Inflammatory macrophage treated with lipopolysaccharide for 4 hours (primary cell): ENCODE measurements around the gene IQCC.

Experiments used
- DNase-seq: peaks from one replicate; pipeline ENCODE4 v3.0.0-alpha.2; 2020

Gene IQCC

DNA sequence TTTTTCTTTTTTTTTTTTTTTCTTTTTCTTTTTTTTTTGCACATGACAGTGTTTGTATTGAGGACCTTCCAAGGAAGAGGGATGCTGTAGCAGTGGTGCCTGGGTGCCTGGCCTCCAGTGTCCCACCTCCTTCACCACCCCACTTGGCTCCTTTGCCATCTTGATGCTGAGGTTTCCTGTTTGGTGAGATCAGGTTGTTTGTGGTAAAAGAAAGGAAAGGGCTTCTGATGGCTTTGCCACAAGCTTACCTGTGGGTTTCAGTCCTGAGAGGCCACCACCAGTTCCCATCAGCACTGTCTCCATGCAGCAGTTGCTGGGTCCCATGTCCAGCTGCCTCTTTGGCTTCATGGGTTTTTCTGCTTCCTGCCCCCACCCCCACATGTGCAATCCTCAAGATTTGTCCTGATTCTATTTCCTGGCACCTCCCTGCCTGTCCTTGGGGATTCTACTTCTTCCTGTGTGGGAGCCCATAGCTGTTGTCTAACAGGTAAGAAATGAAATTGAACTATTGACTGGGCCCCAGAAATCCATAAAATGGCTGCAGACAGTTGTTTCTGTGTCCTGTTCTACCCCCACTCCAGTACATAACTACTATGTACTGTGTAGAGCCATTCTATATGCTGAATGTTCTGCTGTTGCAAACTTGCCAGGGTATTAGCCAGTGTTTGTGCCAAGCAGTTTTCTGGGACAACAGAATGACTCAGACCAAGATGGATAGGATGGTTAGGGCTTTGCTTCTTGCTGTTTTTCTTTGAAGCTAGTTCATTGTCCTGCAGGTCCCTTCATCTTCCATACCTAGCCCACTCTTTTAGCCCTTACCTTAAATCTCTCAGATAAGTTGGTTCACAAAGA, 9.3 kb upstream of the IQCC start:
- DNase-seq, result no peak

DNA sequence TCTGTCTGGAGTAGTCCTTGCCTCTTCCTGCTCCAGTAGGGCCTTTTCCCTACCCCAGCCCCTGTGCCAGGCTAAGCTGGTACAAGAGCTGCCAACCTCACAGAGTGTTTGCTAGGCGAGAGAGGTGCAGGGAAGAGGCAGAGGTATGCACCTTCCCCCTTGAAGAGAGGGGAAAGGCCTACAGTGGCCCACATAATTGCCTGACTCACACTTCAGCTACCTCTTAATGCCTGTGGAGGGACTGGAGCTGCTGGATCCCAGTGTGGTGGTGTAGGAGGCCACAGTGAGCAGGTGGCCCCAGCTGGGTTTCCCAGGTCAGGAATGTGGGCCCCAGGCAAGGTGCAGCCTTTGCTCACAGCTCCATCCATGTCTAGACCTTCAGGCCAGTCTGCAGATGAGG, 8.4 kb upstream of the IQCC start:
- no peak for DNase-seq

DNA sequence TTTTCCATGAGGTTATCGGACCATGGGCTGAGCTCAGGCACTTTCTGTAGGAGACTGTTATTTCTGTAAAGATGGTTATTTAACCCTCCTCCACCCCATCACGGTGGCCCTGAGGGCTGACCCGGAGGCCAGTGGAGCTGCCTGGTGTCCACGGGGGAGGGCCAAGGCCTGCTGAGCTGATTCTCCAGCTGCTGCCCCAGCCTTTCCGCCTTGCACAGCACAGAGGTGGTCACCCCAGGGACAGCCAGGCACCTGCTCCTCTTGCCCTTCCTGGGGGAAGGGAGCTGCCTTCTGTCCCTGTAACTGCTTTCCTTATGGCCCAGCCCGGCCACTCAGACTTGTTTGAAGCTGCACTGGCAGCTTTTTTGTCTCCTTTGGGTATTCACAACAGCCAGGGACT, 7.6 kb upstream of the IQCC start:
- no peak for DNase-seq

DNA sequence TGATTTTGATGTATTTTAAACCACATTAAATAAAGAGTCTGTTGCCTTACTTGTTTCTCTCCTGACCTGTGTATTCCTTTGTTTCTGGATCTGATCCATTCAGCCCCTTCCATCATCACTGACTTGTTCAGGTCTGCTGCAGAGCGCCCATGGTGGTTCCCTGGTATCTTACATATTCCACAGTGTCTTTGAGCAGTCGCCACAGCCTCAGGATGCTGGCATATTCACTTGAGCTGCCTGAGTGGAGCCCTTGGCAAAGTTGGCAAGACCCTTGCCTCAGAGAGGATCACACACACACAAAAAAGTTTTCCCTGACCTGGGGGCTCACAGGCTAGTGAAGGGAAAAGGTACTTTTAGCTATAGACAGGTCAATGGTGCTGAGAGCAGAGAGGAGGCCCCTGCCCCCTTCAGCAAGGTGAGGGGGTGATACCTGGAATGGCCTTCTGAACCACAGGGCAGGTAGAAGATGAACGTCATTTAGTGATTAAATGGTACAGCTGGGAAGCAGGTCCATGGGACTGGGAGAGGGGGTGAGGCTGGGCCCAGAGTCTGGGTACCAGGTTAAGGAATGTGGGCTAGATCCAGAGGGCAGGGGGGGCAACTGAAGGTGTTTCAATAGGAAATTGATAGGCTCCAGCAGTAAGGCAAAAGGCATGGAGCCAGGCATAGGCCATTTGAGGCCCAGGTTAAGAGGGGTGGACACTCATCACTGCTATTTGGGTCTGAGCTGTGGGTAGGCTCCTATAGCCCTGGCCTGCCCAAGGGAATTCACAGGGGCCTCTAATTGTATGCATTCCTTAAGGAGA, 7.0 kb upstream of the IQCC start:
- DNase-seq, result no peak

- no peak for DNase-seq
Measured at GRCh38 chr1:32199043-32199716, 6.3 kb upstream of the IQCC start.

DNA sequence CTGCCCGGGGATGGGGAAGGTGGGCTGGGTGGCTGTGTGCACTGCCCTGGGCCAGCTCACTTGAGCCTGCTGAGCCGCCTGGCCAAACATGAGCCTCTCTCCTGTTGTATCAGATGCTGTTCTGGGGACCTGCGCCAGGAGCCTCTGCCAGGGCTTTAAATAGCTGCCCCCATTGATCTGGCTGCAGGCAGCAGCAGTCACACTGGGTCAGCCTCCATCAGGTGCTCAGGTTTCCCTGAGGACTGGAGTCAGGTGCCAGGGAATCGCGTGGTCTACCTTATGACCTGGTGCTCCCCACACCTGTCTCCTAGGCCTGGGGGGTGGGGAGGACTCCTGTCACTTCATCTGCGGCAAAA, 5.8 kb upstream of the IQCC start:
- no peak for DNase-seq

GRCh38 chr1:32200226-32201010, 5.1 kb upstream of the IQCC start, which contains the start of gene CCDC28B:
Gene CCDC28B (plus strand): TSS chr1:32200595. CDS start chr1:32201936, 1,341 bp downstream.
- peak; percentile 30 for DNase-seq

DNA sequence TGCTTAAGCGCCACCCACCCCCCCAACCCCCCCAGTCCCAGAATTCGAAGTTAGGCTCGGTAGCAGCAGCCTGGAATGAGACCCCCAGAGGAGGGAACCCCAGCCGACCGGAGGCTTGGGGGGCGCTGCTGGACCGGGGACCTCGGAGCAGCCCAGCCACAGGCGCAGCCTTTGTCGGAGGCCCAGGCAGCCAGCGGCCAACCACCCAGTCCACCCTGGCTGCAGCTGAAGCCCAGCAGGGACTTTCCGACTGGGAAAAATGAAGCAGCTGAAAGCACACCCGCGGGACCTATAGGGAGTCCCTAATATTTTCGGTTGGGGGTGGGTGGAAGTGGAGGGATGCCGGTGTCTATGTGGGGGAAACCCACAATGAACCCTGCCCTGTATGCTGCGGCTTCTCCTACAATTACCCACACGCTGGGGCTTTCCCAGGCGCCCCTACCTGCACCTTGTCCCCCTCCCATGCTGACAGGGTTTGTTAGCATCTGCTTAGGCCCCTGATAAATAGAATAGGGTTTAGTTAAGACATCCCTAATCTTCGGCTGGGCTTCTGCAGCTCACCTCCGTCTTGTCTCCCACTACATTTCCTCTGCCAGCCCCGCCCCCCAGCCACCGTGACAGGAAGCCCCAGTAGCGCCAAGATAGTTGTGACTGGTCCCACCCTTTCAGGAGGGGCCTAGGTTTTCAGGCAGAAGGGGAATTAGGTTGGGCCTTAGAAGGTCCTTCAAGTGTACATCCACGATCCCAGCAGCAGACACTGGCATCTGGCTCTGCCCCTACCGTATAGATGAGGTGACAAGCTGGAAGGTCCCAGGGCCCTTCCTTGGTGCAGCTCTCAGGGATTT, 4.2 kb upstream of the IQCC start:
- DNase-seq, result no peak

- no peak for DNase-seq
Measured at GRCh38 chr1:32204943-32205361, 519 bp upstream of the IQCC start.

- DNase-seq, result no peak
Measured at GRCh38 chr1:32208469-32208868, 3.0 kb downstream of the IQCC start.

DNA sequence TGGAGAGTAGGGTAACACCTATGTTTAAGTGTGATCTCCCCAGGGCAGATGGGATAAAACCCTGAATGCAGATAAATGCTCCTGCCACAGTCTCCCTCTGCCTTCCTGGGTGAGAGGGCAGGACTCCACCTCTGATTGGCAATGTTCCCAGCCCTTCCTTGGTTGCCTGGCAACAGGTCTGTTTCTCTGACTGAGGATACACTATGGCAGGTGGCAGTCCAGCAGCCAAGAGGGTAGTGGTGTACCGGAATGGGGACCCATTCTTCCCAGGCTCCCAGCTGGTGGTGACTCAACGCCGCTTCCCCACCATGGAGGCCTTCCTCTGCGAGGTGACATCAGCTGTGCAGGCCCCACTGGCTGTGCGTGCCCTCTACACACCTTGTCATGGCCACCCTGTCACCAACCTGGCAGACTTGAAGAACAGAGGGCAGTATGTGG, 3.4 kb downstream of the IQCC start, which contains the start of gene DCDC2B:
Gene DCDC2B (plus strand): TSS at position 199 of the 438 bp plus-strand sequence. CDS start 5 bp downstream, at position 204.
- DNase-seq, result no peak

DNA sequence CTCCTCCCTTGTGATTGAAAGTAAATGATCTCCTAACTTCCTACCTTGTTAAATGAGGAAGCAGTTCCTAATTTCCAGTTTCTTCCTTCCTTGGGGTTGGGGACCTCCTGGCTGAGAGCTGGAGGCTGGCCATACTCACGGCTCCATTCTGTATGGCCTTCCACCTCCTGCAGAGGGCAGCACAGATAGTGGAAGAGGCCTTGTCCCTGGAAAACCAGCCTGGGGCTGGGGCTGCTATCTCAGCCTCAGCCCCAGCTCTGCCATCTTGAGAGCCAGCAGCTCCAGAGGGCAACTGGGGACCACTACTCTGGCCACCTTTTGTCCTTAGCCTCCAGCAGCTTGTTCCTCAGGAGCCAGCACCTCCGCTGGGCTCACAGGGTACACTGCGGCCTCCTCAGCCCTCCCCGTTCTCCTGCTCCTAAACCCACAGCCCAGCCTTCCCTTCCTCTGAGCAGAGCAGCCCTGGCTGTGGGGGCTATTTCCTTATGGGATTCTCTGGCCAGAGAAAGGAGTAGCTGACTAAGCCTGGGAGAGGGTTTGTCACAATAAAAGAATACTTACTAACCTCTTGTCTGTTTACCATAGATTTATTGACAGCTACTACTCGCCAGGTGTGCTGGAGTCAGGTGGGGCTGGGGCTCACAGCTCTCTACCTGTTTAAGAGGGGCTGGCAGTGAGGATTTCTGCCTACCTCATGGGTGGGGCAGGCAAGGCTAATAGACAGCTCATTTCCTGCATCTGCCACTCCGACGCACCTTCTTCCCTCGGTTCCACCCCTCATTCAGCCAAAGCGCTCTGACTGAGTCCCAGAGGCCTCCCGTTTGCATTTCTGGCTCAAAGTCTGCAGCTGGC, 10.4 kb downstream of the IQCC start:
- DNase-seq, result peak; percentile 67

GRCh38 chr1:32216566-32216965, 11.1 kb downstream of the IQCC start:
- DNase-seq, result peak; percentile 24

DNA sequence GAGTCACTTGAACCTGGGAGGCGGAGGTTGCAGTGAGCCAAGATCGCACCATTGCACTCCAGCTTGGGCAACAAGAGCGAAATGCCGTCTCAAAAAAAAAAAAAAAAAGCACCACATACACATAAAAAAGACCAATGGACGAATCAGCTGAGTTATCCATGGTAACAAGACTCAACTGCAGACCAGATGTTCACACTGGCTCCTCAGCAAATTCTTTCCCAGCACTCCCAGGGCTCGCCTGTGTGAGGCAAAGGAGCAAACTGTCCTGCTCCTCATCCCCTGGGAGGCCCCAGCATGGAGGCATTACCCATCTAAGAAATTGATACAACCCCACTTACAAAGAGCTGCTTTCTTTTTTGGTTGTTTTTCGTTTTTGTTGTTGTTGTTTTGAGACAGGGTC, 13.6 kb downstream of the IQCC start:
- no peak for DNase-seq

DNA sequence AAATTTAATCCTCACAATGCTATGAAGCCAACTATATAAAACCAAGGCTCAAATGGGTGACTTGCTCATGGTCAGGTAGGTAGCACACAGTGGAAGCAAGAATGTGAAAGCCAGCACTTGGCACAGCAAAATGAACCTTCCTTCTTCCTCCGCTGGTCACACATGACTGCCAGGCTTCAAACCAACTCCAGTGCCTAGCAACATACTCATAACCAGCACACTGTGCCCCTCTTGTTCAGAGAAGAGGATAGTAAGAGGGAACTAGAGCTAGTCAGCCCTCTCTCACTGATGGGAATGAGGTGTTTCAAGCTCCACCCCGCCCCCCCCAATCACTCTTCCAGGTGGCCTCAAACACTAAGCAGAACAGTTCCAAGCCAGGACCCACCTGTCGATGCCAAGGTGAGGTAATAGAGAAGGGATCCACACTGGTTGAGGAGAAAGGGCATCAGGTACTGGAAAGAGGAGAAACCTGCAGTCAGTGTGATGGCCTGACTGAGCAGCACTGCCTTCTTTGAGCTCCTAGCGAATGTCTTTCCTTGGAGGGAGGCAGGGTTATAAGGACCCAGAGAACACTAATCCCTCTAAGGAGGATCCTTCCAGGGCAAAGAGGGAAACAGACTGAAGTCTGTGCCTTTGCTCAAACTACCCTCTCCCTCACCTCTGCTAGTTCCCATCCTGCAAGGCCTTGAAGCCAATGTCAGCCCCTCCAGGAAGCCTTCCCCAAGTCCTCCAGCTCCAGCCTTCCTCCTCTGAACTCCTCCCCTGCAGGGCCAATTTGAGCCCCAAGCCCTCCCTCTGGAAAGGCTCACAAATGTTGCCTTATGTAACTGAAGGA, 15.5 kb downstream of the IQCC start:
- DNase-seq, result no peak

DNA sequence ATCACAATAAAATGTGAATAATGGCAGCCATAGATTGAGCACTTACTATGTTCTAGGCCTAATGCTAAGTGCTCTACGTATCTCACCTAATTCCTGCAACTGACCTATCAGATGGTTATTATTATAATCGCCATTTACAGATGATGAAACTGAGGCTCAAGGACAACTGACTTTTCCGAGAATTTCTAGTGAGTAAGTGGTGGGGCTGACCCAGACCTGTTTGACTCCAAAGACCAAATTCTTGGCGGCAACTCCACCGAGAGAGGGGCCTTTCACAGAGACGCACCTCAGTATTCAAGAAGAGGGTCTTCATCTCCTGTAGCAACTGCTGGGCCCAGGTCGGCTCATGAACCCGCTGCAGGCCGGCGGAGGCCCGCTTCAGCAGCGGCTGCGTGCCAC, 16.1 kb downstream of the IQCC start:
- DNase-seq, result no peak

DNA sequence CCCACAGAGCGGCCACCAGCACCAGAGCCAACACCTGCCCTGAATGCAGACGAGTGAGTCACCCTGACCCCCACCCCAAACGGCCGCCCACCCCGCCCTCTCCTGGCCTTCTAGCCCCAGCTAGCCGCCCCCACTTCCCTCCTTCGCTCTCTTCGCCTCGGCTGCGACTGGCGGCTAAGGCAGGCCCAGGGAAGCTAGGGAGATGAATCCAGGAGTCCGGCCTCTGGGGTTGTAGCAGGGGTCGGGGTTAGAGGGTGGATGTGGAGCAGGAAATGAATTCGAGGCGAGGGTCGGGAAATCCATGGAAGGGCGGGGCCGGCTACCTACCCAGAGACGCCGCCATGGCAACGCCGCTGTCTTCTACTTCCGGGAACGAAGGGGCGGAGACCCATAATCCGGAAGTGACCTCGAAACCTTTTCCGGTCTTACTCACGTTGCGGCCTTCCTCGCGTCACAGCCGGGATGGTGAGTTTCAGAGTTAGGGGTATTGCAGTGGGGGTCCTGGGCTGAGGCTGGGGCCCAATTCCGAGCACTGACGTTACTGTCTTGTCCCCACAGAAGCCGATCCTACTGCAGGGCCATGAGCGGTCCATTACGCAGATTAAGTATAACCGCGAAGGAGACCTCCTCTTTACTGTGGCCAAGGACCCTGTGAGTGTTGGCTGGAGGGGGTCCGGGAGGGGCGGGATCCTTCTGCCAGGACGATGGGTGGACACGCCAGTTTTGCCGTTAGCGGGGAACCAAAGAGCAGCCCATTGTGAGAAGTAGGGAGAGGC, 16.7 kb downstream of the IQCC start, which contains the start of the genes EIF3I and TMEM234:
Gene EIF3I (plus strand): TSS at position 428 of the 776 bp plus-strand sequence. CDS start 35 bp downstream, at position 463.
Gene TMEM234 (minus strand): TSS at position 374 of the 776 bp plus-strand sequence. CDS start 31 bp downstream, at position 343.
- peak; percentile 96 for DNase-seq

DNA sequence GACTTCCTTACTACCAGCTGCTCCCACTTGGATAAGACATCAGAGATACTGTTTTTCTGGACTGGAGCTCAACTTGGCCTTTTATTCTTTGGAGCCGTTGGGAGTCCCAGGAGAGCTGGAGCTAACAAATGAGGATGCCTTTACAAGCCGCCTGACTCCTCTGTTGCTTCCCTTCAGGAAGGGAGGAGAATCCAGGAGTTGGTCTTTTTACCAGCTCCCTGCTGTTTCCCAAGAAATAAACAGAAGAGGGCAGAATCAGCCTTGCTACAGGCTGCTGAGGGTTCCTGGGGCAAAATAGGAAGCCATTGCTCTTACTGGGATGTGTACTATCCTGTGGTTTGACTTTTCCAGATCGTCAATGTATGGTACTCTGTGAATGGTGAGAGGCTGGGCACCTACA, 18.2 kb downstream of the IQCC start:
- no peak for DNase-seq
